ENCODE measurements around the gene ALG11.

Gene ALG11

DNA sequence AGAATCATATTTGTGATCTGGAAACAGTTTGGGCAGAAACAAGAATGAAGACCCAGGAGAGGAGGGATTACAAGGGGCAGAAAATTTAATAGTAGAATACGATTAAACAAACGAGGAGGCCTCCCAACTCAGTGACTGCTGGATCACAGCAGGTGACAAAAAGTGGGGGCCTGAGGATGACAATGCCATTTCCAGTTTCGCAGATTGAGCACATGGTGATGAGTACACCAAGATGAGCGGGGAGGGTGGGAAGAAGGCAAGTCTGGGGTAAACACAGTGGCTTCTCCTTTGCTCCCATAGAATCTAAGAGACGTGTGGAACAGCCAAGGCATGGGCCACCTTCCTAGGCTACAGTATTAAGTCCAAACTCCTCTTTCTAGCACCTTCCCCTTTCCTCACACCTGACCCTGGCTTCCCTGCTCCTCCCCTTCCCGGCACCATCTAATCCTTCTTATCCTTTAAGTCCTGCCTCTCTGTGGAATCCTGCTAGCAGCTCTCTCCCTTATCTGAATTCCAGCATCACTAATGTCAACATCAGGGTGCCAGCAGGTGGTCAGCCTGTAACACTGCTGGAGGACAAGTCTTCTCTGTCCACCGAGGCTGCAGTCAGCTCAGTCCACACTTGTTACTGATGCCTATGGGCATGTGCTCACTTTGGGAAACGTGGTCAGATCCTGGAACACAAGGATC lies 14.4 kb upstream of the ALG11 start:
- no peak overlapping the region for H3K4me3 ChIP-seq
- no peak for TF ChIP-seq Cebpa-rat (IDR thresholded peaks at IDR 0.05)
- H3K9me3 ChIP-seq = no peaks in the 10 kb centered on the region
- no peak overlapping the region for H3K4me2 ChIP-seq
- H3K27me3 ChIP-seq = no peaks in the 10 kb centered on the region
- H3K27ac ChIP-seq = no peak overlapping the region
- no peaks in the 10 kb centered on the region for H4K20me1 ChIP-seq
- no peaks in the 10 kb centered on the region for H3K4me1 ChIP-seq
- H3K36me3 ChIP-seq = no peaks in the 10 kb centered on the region
- H3K9ac ChIP-seq = no peak overlapping the region

GRCh38 chr13:51998723-51999509 lies 13.3 kb upstream of the ALG11 start:
- no peaks in the 10 kb centered on the region for H3K4me1 ChIP-seq
- H3K4me2 ChIP-seq = no peak overlapping the region
- H3K27me3 ChIP-seq = no peaks in the 10 kb centered on the region
- H3K9me3 ChIP-seq = no peaks in the 10 kb centered on the region
- H4K20me1 ChIP-seq = no peaks in the 10 kb centered on the region
- H3K36me3 ChIP-seq = no peaks in the 10 kb centered on the region
- H3K4me3 ChIP-seq = no peak overlapping the region
- no peak for TF ChIP-seq Cebpa-rat (IDR thresholded peaks at IDR 0.05)
- H3K9ac ChIP-seq = no peak overlapping the region
- H3K27ac ChIP-seq = no peak overlapping the region

- Histone ChIP-seq H3K4me2 (no peak overlapping the region), H3K9ac (no peak overlapping the region), H3K27ac (no peak overlapping the region), H4K20me1 (no peaks in the 10 kb centered on the region), H3K9me3 (no peaks in the 10 kb centered on the region), H3K4me1 (no peaks in the 10 kb centered on the region), H3K4me3 (no peak overlapping the region), H3K27me3 (no peaks in the 10 kb centered on the region), H3K36me3 (no peaks in the 10 kb centered on the region)
- TF ChIP-seq Cebpa-rat (IDR thresholded peaks at IDR 0.05) = no peak
Measured at GRCh38 chr13:51999510-51999911, 12.7 kb upstream of the ALG11 start.

DNA sequence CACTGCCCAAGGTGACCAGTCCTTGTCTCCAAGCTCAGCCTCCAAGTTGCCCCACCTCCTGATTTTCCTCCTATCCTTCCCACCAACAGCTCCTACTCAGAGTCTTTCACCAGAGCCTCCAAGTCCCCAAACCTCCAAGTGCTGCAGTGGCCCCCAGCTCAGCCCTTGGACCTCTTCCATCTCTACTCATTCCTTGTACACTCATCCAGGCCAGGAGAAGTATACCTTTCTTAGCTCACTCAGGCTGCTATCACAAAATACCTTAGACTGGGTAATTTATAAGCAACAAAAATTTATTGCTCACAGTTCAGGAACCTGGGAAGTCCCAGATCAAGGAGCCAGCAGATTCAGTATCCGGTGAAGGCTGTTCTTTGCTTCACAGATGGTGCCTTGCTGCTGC lies 12.3 kb upstream of the ALG11 start:
- no peaks in the 10 kb centered on the region for H3K27me3 ChIP-seq
- H3K36me3 ChIP-seq = no peaks in the 10 kb centered on the region
- H3K27ac ChIP-seq = no peak overlapping the region
- H3K4me2 ChIP-seq = no peak overlapping the region
- no peak overlapping the region for H3K4me3 ChIP-seq
- H4K20me1 ChIP-seq = no peaks in the 10 kb centered on the region
- H3K9me3 ChIP-seq = no peaks in the 10 kb centered on the region
- H3K4me1 ChIP-seq = no peaks in the 10 kb centered on the region
- H3K9ac ChIP-seq = no peak overlapping the region
- no peak for TF ChIP-seq Cebpa-rat (IDR thresholded peaks at IDR 0.05)

DNA sequence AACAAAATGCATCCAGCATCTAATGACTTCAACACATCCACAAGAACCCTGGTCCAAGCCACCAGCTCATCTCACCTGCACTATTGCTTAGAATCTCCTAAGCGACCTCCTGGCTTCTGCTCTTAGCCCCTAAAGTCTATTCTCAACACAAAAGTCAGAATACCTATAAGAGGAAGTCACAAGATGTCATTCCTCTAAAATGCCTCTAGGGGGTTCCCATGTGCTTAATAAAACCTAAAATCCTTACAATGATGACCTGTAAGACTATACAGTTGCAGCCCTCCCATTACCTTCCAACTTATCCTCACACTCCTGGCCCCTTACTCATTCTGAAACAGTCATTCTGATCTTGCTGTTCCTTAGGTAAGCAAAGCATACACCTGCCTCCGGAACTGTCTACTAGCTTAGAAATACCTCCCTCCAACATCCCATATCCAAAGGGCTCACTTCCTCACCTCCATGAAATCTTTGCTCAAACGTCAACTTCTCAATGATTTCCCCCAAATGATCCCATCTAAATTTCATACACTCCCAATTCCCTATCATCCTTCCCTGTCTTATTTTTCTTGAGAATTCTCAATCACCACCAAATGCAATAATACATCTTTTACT lies 11.0 kb upstream of the ALG11 start:
- H3K36me3 ChIP-seq = no peaks in the 10 kb centered on the region
- H3K4me2 ChIP-seq = no peak overlapping the region
- H3K4me1 ChIP-seq = no peaks in the 10 kb centered on the region
- no peak overlapping the region for H3K27ac ChIP-seq
- TF ChIP-seq Cebpa-rat (IDR thresholded peaks at IDR 0.05) = no peak
- H4K20me1 ChIP-seq = no peaks in the 10 kb centered on the region
- H3K9ac ChIP-seq = no peak overlapping the region
- no peaks in the 10 kb centered on the region for H3K9me3 ChIP-seq
- no peak overlapping the region for H3K4me3 ChIP-seq
- H3K27me3 ChIP-seq = no peaks in the 10 kb centered on the region

DNA sequence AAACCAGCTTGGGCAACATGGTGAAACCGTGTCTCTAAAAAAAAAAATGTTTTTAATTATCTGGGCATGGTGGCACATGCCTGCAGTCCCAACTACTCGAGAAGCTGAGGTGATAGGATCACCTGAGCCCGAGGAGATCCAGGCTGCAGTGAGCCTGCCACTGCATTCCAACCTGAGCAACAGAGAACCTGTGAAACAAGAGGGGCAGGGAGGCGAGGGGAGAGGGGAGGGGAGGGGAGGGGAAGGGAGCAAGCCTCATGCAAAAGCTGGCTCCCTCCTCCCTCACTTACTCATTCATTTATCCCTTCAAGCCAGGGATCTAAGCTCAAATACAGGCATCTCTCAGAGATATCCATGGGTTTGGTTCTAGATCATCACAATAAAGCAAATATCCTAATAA lies 9.8 kb upstream of the ALG11 start:
- no peaks in the 10 kb centered on the region for H3K9me3 ChIP-seq
- H3K27ac ChIP-seq = no peak overlapping the region
- H3K4me3 ChIP-seq = no peak overlapping the region
- H3K36me3 ChIP-seq = no peaks in the 10 kb centered on the region
- H3K4me2 ChIP-seq = no peak overlapping the region
- no peak overlapping the region for H3K9ac ChIP-seq
- TF ChIP-seq Cebpa-rat (IDR thresholded peaks at IDR 0.05) = no peak
- no peaks in the 10 kb centered on the region for H3K27me3 ChIP-seq
- no peaks in the 10 kb centered on the region for H3K4me1 ChIP-seq
- H4K20me1 ChIP-seq = no peaks in the 10 kb centered on the region

DNA sequence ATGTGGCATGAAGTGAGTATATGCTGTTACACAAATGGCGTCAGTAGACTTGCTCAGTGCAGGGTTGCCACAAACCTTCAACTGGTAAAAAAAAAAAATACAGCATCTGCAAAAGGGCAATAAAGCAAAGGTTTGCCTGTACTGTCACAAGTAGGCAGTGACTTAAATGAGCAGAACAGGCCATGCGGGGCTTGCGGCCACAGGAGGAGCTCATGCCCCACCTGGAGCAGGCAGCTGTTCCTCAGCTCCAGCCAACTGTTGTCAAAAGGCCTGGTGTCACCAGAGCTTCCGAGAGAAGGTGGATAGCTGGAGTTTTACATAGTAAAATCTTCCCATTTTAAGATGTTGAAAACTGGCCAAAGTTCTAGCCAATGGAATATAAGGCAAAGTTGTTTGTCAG lies 8.7 kb upstream of the ALG11 start:
- no peaks in the 10 kb centered on the region for H3K9me3 ChIP-seq
- H3K4me1 ChIP-seq = no peaks in the 10 kb centered on the region
- H3K27ac ChIP-seq = no peak overlapping the region
- no peak for TF ChIP-seq Cebpa-rat (IDR thresholded peaks at IDR 0.05)
- no peaks in the 10 kb centered on the region; the same call in 1 of the 2 replicates for H3K27me3 ChIP-seq
- no peaks in the 10 kb centered on the region for H3K36me3 ChIP-seq
- H4K20me1 ChIP-seq = no peaks in the 10 kb centered on the region
- no peak overlapping the region for H3K9ac ChIP-seq
- H3K4me2 ChIP-seq = no peak overlapping the region
- H3K4me3 ChIP-seq = no peak overlapping the region

DNA sequence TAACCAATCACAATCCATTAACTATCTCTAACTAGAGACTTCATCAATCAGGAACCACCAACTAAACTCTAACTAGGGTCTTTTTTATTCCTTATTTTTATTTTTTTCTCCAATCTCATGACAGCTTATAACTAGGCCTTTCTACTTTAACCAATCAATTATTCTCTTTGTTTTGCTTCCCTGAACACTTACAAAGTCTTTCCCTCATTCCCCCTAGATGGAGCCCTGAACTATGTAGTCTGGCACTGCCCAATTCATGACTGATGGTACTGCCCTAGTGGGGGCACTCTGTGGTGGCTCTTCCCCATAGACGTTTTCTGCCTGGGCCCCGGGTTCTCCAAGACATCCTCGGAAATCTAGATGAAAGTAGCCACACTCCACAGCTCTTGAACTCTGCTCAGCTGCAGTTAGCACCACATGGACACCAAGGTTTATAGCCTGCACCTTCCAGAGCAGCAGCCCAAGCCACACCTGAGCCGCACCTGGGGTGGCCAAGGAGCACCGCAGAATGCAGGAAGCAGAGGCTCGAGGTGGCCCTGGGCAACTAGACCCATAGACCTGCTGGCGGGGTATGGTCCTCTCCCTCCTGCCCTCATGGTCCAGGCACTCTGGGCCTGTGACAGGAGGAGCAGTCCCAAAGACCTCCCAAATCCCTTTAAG lies 7.6 kb upstream of the ALG11 start:
- H3K4me2 ChIP-seq = no peak overlapping the region
- H4K20me1 ChIP-seq = no peaks in the 10 kb centered on the region
- H3K36me3 ChIP-seq = no peaks in the 10 kb centered on the region
- no peak overlapping the region for H3K4me3 ChIP-seq
- H3K9me3 ChIP-seq = no peaks in the 10 kb centered on the region
- peaks cover 9% of the 10 kb centered on the region for H3K27me3 ChIP-seq
- H3K9ac ChIP-seq = no peak overlapping the region
- H3K27ac ChIP-seq = no peak overlapping the region
- TF ChIP-seq Cebpa-rat (IDR thresholded peaks at IDR 0.05) = no peak
- no peaks in the 10 kb centered on the region for H3K4me1 ChIP-seq

DNA sequence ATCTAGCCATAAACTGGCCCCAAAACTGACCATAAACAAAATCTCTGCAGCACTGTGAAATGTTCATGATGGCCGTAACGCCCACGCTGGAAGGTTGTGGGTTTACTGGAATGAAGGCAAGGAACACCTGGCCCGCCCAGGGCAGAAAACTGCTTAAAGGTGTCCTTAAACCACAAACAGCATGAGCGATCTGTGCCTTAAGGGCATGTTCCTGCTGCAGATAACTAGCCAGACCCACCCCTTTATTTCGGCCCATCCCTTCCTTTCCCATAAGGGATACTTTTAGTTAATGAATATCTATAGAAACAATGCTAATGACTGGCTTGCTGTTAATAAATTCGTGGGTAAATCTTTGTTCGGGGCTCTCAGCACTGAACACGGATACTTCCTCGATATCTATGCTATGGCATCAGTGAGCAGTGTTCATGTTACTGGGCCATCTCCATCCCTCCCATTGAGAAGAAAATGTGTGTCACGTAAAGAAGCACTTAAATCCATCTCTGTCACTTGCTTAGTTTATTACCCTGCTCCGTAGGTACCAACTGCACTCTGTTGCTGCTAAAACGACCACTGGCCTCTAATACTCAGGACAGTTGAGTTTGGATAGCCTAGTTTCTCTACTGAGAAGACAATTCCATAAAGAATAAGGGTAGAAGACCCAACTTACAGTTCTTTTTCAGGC lies 6.2 kb upstream of the ALG11 start:
- TF ChIP-seq Cebpa-rat (IDR thresholded peaks at IDR 0.05) = no peak
- Histone ChIP-seq H3K4me2 (no peak overlapping the region), H3K9ac (no peak overlapping the region), H4K20me1 (peaks cover 12% of the 10 kb centered on the region), H3K9me3 (no peaks in the 10 kb centered on the region), H3K4me3 (no peak overlapping the region), H3K27me3 (peaks cover 23% of the 10 kb centered on the region), H3K27ac (no peak overlapping the region), H3K36me3 (no peaks in the 10 kb centered on the region), H3K4me1 (0 out of 2 replicates have a peak, but pooled peaks cover 2% of the 10 kb centered on the region)

All from BLaER1 (cell line).